ENCODE measurements around the gene SLC6A17. TPM values are rescaled to one million over a fixed set of nuclear protein-coding genes. Genes with fewer than 3 reads are reported as not detected.

Gene SLC6A17
- total RNA-seq, 1 donor from 2014 or later: 46.1 TPM

- H3K27me3 Mint-ChIP-seq (ENCODE audit: unreplicated experiment): peaks cover 7% of the 10 kb centered on the region
These were observed 98.5 kb downstream of the SLC6A17 start for GRCh38 chr1:110248746-110249145.

DNA sequence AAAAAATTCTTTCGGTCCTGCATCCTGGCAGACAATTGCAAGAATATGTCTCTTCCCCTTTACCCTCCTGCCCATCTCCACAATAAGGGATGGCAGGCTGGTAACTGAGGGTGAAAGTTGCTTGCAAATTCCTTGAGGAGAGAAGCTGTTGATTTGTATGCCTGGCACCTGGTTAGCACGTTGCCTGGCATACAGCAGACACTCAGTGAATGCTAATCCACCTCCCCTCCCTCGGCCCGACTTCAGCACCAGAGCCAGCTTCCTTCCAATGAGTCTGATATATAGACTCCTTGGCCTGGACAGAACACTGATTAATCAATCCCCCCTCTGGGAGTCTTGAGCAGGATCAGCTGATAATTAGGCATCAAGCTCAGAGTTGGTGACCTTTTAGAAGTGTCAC is 99.0 kb downstream of the SLC6A17 start:
- TF ChIP-seq, protein P1, sequence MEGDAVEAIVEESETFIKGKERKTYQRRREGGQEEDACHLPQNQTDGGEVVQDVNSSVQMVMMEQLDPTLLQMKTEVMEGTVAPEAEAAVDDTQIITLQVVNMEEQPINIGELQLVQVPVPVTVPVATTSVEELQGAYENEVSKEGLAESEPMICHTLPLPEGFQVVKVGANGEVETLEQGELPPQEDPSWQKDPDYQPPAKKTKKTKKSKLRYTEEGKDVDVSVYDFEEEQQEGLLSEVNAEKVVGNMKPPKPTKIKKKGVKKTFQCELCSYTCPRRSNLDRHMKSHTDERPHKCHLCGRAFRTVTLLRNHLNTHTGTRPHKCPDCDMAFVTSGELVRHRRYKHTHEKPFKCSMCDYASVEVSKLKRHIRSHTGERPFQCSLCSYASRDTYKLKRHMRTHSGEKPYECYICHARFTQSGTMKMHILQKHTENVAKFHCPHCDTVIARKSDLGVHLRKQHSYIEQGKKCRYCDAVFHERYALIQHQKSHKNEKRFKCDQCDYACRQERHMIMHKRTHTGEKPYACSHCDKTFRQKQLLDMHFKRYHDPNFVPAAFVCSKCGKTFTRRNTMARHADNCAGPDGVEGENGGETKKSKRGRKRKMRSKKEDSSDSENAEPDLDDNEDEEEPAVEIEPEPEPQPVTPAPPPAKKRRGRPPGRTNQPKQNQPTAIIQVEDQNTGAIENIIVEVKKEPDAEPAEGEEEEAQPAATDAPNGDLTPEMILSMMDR (IDR thresholded peaks at IDR 0.05; ENCODE audit: unreplicated experiment): no peak
- Mint-ChIP-seq H3K9me3 (ENCODE audit: unreplicated experiment) (no peaks in the 10 kb centered on the region), H3K4me1 (ENCODE audit: unreplicated experiment) (no peaks in the 10 kb centered on the region), H3K27ac (ENCODE audit: unreplicated experiment) (no peak overlapping the region), H3K36me3 (ENCODE audit: low read depth, unreplicated experiment) (peaks cover 11% of the 10 kb centered on the region), H3K4me3 (ENCODE audit: unreplicated experiment) (no peak overlapping the region), H3K27me3 (ENCODE audit: unreplicated experiment) (peaks cover 7% of the 10 kb centered on the region)
- DNase-seq (ENCODE audit: low spot score): no peak

More at GRCh38 chr1:110248746-110249145, 98.5 kb downstream of the SLC6A17 start:
- peaks cover 11% of the 10 kb centered on the region for H3K36me3 Mint-ChIP-seq (ENCODE audit: low read depth, unreplicated experiment)
- H3K9me3 Mint-ChIP-seq (ENCODE audit: unreplicated experiment): no peaks in the 10 kb centered on the region
- H3K4me3 Mint-ChIP-seq (ENCODE audit: unreplicated experiment): no peak overlapping the region
- TF ChIP-seq, protein P1 (IDR thresholded peaks at IDR 0.05; ENCODE audit: unreplicated experiment): no peak
- no peak for DNase-seq (ENCODE audit: low spot score)
- no peaks in the 10 kb centered on the region for H3K4me1 Mint-ChIP-seq (ENCODE audit: unreplicated experiment)
- H3K27ac Mint-ChIP-seq (ENCODE audit: unreplicated experiment): no peak overlapping the region

DNA sequence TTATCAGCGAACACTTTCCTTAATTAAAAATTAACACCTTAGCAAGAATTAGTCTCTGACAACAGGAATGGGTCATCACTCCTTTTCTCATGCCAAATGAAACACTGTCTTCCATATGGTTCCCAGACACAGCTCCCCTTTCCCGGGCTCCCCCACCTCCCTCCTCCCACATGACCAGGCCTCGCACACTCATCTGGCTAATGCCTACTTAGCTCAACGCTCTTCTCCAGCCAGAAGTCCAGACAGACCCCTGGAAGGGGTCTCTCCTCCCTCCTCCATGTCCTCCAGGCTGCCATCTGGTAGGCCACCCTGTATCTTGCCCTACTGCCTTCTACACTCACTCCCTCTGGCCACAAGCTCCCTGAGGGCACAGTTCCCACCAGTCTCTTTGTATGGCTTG is 99.7 kb downstream of the SLC6A17 start:
- no peaks in the 10 kb centered on the region for H3K9me3 Mint-ChIP-seq (ENCODE audit: unreplicated experiment)
- peaks cover 11% of the 10 kb centered on the region for H3K36me3 Mint-ChIP-seq (ENCODE audit: low read depth, unreplicated experiment)
- peaks cover 6% of the 10 kb centered on the region for H3K27me3 Mint-ChIP-seq (ENCODE audit: unreplicated experiment)
- DNase-seq (ENCODE audit: low spot score): no peak
- TF ChIP-seq, protein P1 (IDR thresholded peaks at IDR 0.05; ENCODE audit: unreplicated experiment): no peak
- H3K4me1 Mint-ChIP-seq (ENCODE audit: unreplicated experiment): peaks cover 2% of the 10 kb centered on the region
- no peak overlapping the region for H3K27ac Mint-ChIP-seq (ENCODE audit: unreplicated experiment)
- no peak overlapping the region for H3K4me3 Mint-ChIP-seq (ENCODE audit: unreplicated experiment)

DNA sequence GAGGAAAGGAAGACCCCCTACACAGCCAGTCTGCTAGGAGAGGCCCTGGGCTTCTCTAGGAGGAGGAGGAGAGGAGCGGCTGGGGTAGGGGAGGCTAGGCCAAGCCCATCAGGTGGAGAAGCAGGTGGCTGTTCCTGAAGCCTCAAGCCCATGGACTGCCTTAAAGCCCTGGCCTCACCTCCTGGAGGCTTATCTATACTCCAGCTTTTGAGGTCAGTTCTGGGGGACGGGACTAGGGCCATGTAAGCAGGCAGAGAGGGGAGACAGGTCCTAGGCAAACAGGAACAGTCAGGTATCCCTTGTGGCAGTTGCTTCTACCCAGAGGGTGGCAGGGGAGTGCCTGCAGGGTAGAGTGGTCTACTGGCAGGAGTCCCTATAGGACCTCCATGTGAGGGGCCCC is 100.5 kb downstream of the SLC6A17 start:
- DNase-seq (ENCODE audit: low spot score): no peak
- H3K36me3 Mint-ChIP-seq (ENCODE audit: low read depth, unreplicated experiment): peaks cover 5% of the 10 kb centered on the region
- H3K9me3 Mint-ChIP-seq (ENCODE audit: unreplicated experiment): no peaks in the 10 kb centered on the region
- peaks cover 10% of the 10 kb centered on the region for H3K4me1 Mint-ChIP-seq (ENCODE audit: unreplicated experiment)
- H3K27me3 Mint-ChIP-seq (ENCODE audit: unreplicated experiment): no peaks in the 10 kb centered on the region
- no peak overlapping the region for H3K27ac Mint-ChIP-seq (ENCODE audit: unreplicated experiment)
- no peak overlapping the region for H3K4me3 Mint-ChIP-seq (ENCODE audit: unreplicated experiment)
- TF ChIP-seq, protein P1 (IDR thresholded peaks at IDR 0.05; ENCODE audit: unreplicated experiment): no peak

Other genes starting within 250 kb of the SLC6A17 start
- gene CSF1, start 239.6 kb upstream of the SLC6A17 start, total RNA-seq (ENCODE audit: unreplicated experiment): 2.1 TPM
- gene AHCYL1, start 165.7 kb upstream of the SLC6A17 start, total RNA-seq (ENCODE audit: unreplicated experiment): 63.7 TPM
- gene STRIP1, start 115.9 kb upstream of the SLC6A17 start, total RNA-seq (ENCODE audit: unreplicated experiment): 65.0 TPM
- gene ALX3, start 79.8 kb upstream of the SLC6A17 start, total RNA-seq (ENCODE audit: unreplicated experiment): not detected
- gene UBL4B, start 38.1 kb upstream of the SLC6A17 start, total RNA-seq (ENCODE audit: unreplicated experiment): not detected
- gene KCNC4, start 59.8 kb downstream of the SLC6A17 start, total RNA-seq (ENCODE audit: unreplicated experiment): 37.4 TPM
- 27.6 TPM for gene RBM15, start 188.9 kb downstream of the SLC6A17 start, total RNA-seq (ENCODE audit: unreplicated experiment)
- gene SLC16A4, start 240.5 kb downstream of the SLC6A17 start, total RNA-seq (ENCODE audit: unreplicated experiment): 7.2 TPM

Measured in endothelial cell (in vitro differentiated cells).